GM18951 (cell line): ENCODE measurements around the gene EEA1.

Experiments
- POLR2A ChIP-seq: IDR thresholded peaks from 4 replicates; pipeline ENCODE4 v1.6.1; 2011; ENCODE audit warnings: mild to moderate bottlenecking; ENCODE audit not compliant: insufficient read length, insufficient read depth; ENCODE audit errors: extremely low read depth
- in situ Hi-C: fragments of 300-500 bp; cut with MboI; formaldehyde crosslinking; loops from one replicate; pipeline ENCODE4 v1.12.0; 2022; ENCODE audit warnings: low sequenced_read_pairs, mixed read lengths, inconsistent platforms; ENCODE audit not compliant: unreplicated experiment

EEA1 gene

GRCh38 chr12:92950011-92950410, 20.9 kb upstream of the EEA1 start:
- no peak for TF ChIP-seq POLR2A
- in situ Hi-C loops: no loop called here

GRCh38 chr12:92949466-92949865, 20.4 kb upstream of the EEA1 start:
- no peak for TF ChIP-seq POLR2A
- in situ Hi-C loops: no loop called here

- in situ Hi-C loops: no loop called here
- TF ChIP-seq POLR2A: no peak
These were observed 18.6 kb upstream of the EEA1 start for GRCh38 chr12:92947589-92948215.

GRCh38 chr12:92945659-92946220, 16.6 kb upstream of the EEA1 start:
- in situ Hi-C loops: no loop called here

GRCh38 chr12:92943482-92944250, 14.6 kb upstream of the EEA1 start:
- in situ Hi-C loops: no loop called here
- TF ChIP-seq POLR2A: no peak

More at GRCh38 chr12:92945659-92946220, 16.6 kb upstream of the EEA1 start:
- TF ChIP-seq POLR2A: no peak

GRCh38 chr12:92942905-92943304, 13.8 kb upstream of the EEA1 start:
- in situ Hi-C loops: no loop called here
- TF ChIP-seq POLR2A: no peak

GRCh38 chr12:92939116-92939515, 10.0 kb upstream of the EEA1 start:
- in situ Hi-C loops: no loop called here
- no peak for TF ChIP-seq POLR2A

GRCh38 chr12:92938638-92939037, 9.5 kb upstream of the EEA1 start:
- in situ Hi-C loops: no loop called here
- no peak for TF ChIP-seq POLR2A

GRCh38 chr12:92938018-92938417, 8.9 kb upstream of the EEA1 start:
- TF ChIP-seq POLR2A: no peak
- in situ Hi-C loops: no loop called here

GRCh38 chr12:92933606-92934005, 4.5 kb upstream of the EEA1 start:
- in situ Hi-C loops: no loop called here
- no peak for TF ChIP-seq POLR2A

- TF ChIP-seq POLR2A: no peak
- in situ Hi-C loops: no loop called here
These were observed 1.3 kb upstream of the EEA1 start for GRCh38 chr12:92930421-92930820.

GRCh38 chr12:92929983-92930382, 888 bp upstream of the EEA1 start:
- TF ChIP-seq POLR2A: no peak
- in situ Hi-C loops: no loop called here

GRCh38 chr12:92928421-92928961, 604 bp downstream of the EEA1 start:
- TF ChIP-seq POLR2A: no peak
- in situ Hi-C loops: no loop called here
